ENCODE data around the gene IL13RA1. TPM values are rescaled to one million over a fixed set of nuclear protein-coding genes. Genes with fewer than 3 reads are reported as not detected.

The IL13RA1 gene
- total RNA-seq, 4 donors from 2014 or later, result 44.1 to 69.6 (median 56.7) TPM

DNA sequence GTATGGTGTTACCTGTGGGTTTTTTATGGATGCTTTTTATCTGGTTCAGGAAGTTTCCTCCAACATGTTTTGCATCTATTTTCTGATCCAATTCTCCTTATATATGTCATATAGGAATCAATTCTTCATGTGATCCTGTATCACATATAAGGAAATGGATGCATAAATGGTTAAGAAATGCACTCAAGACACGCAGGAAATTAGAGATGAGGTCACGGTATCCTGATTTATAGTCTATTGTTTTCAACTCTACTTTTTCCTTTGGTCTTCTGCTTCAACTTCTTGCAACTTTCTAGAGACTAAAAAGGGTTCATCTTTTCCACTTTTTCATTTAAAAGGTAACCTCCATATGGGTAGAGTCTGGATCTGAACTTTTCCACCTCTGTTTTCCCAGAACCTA is 33.6 kb upstream of the IL13RA1 start:
- no peak for DNase-seq
- 35 to 65% methylated on average over 2 of the region's 2 CpGs for WGBS, 2 donors
- Histone ChIP-seq H3K27ac (no peak overlapping the region), H3K4me3 (no peak overlapping the region), H3K27me3 (no peaks in the 10 kb centered on the region), H3K36me3 (no peaks in the 10 kb centered on the region), H3K4me1 (peaks cover 0 to 4% (median 0%) of the 10 kb centered on the region in 3 donors), H3K9me3 (no peaks in the 10 kb centered on the region)
- no peak for TF ChIP-seq POLR2A (IDR thresholded peaks at IDR 0.05)
- TF ChIP-seq, protein P1, sequence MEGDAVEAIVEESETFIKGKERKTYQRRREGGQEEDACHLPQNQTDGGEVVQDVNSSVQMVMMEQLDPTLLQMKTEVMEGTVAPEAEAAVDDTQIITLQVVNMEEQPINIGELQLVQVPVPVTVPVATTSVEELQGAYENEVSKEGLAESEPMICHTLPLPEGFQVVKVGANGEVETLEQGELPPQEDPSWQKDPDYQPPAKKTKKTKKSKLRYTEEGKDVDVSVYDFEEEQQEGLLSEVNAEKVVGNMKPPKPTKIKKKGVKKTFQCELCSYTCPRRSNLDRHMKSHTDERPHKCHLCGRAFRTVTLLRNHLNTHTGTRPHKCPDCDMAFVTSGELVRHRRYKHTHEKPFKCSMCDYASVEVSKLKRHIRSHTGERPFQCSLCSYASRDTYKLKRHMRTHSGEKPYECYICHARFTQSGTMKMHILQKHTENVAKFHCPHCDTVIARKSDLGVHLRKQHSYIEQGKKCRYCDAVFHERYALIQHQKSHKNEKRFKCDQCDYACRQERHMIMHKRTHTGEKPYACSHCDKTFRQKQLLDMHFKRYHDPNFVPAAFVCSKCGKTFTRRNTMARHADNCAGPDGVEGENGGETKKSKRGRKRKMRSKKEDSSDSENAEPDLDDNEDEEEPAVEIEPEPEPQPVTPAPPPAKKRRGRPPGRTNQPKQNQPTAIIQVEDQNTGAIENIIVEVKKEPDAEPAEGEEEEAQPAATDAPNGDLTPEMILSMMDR (IDR thresholded peaks at IDR 0.05), result no peak
- intact Hi-C loops (cut with DNase I), result no loop called here

DNA sequence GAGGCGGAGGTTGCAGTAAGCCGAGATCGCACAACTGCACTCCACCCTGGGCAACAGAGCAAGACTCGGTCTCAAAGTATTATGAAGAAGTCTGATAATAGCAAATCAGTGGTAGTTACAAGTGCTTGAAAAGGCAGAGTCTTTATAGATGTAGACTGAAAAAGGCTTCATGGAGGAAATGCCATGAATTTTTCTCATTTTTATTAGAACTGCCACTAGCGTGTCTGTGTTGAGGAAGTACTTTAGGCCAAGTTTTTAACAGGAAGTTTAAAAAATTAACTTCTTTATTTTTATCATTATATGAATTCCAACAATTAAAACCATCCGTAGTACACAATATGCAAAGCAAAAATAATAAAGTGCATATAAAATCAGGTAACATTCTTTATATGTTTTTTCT is 32.8 kb upstream of the IL13RA1 start:
- TF ChIP-seq, protein P1 (IDR thresholded peaks at IDR 0.05), result no peak
- no peak for TF ChIP-seq POLR2A (IDR thresholded peaks at IDR 0.05)
- Histone ChIP-seq H3K9me3 (no peaks in the 10 kb centered on the region), H3K27ac (no peak overlapping the region), H3K27me3 (no peaks in the 10 kb centered on the region), H3K36me3 (no peaks in the 10 kb centered on the region), H3K4me1 (peaks cover 0 to 4% (median 0%) of the 10 kb centered on the region in 3 donors), H3K4me3 (no peak overlapping the region)
- intact Hi-C loops (cut with DNase I), result no loop called here
- no peak for DNase-seq
- 61 to 73% methylated on average over 2 to 6 of the region's 6 CpGs for WGBS, 2 donors

DNA sequence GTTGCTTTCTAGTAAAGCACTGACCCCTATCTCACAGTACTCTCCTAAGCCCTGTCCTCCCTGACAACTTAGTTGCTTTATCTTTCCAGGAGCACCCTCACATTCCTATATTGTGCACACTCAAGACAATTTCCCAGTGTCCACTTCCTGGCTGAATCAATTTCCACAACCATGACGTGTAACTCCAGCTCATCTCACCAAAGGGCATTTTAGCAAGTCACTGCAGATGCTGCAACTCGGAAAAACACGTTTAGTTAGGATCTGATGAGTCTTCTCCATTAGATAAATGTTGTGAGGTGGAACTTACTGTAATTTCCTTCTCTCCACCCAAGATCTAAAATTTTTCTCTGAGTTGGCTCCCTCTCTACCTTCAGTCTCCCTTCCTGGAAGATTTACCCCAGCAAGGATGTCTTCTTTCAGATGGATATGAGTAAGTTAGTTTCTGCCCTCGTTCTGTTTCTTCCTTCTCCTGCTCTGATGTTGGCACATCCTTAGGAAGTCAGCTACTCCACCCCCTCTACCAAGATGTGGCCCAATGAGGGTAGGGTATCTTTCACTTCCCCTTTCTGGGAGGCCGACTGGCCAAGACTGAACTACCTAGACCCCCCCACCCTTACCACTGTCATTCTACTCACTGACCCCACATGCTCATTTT is 28.8 kb upstream of the IL13RA1 start:
- H3K9me3 ChIP-seq, result no peaks in the 10 kb centered on the region
- no peak overlapping the region for H3K4me3 ChIP-seq
- 19 to 58% methylated on average over 5 of the region's 5 CpGs for WGBS, 2 donors
- no peaks in the 10 kb centered on the region for H3K4me1 ChIP-seq
- TF ChIP-seq POLR2A (IDR thresholded peaks at IDR 0.05), result no peak
- TF ChIP-seq, protein P1 (IDR thresholded peaks at IDR 0.05), result no peak
- no peaks in the 10 kb centered on the region for H3K27me3 ChIP-seq
- no peaks in the 10 kb centered on the region for H3K36me3 ChIP-seq
- intact Hi-C loops (cut with DNase I), result no loop called here
- no peak overlapping the region for H3K27ac ChIP-seq
- no peak for DNase-seq

DNA sequence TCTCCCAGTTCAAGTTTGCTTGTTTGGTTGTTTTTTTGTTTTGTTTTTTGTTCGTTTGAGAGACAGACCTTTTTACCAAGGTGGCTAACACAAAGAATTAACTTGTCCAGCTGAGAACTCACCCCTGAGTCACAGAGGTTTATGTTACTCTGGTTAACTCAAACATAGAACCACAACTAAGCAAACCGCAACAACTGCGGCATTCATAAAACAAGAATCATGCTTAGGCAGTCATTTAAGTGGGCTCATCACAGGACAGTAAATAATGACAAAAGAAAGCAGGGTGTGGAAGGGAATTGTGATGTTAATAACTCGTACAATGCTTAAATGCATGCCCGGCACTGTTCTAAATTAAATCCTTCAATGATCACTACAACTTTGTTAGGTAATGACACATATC is 24.7 kb upstream of the IL13RA1 start:
- Histone ChIP-seq H3K4me3 (no peak overlapping the region), H3K27me3 (no peaks in the 10 kb centered on the region), H3K9me3 (no peaks in the 10 kb centered on the region), H3K4me1 (no peaks in the 10 kb centered on the region), H3K36me3 (no peaks in the 10 kb centered on the region), H3K27ac (no peak overlapping the region)
- intact Hi-C loops (cut with DNase I), result no loop called here
- WGBS, 2 donors, result 83 to 84% methylated on average over 4 to 5 of the region's 5 CpGs
- no peak for TF ChIP-seq POLR2A (IDR thresholded peaks at IDR 0.05)
- TF ChIP-seq, protein P1 (IDR thresholded peaks at IDR 0.05), result no peak
- no peak for DNase-seq

DNA sequence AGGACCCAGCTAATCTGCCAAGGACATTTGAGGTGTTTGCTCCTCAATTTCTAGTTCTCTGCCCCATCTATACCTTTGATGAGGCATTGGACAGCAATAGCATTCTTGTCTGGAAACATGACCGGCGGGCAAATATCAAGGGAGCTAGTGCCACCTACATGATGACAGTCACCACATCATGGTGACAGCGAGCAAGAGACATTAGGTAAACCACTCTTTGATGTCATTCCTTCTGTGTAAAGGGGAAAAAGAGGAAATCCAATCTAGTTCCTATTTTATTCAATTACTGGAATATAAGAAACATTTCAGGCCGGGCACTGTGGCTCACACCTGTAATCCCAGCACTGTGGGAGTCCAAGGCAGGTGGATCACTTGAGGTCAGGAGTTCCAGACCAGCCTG is 20.7 kb upstream of the IL13RA1 start:
- TF ChIP-seq, protein P1 (IDR thresholded peaks at IDR 0.05), result no peak
- WGBS, 2 donors, result 87% methylated on average over 4 of the region's 4 CpGs; no CpG with 5 or more reads in 1 of the 2 donors
- no peak for DNase-seq
- H3K27me3 ChIP-seq, result no peaks in the 10 kb centered on the region
- intact Hi-C loops (cut with DNase I), result no loop called here
- no peaks in the 10 kb centered on the region for H3K9me3 ChIP-seq
- H3K27ac ChIP-seq, result no peak overlapping the region
- H3K36me3 ChIP-seq, result no peaks in the 10 kb centered on the region
- no peaks in the 10 kb centered on the region for H3K4me1 ChIP-seq
- no peak overlapping the region for H3K4me3 ChIP-seq
